Dendritic cell treated with granulocyte-macrophage colony-stimulating factor and Interleukin-4, amounts not matched to agents 40 ng/mL and 50 ng/mL, for 4 days (primary cell): ENCODE results near the gene DOCK1.

ENCODE experiments used
- H3K27ac Mint-ChIP-seq: one replicate; pipeline ENCODE4 v1.8.0; 2022; ENCODE audit warnings: mild to moderate bottlenecking, mixed read lengths
- H3K27me3 Mint-ChIP-seq: one replicate; pipeline ENCODE4 v1.8.0; 2022; ENCODE audit warnings: mild to moderate bottlenecking, mixed read lengths
- H3K36me3 Mint-ChIP-seq: one replicate; pipeline ENCODE4 v1.8.0; 2022; ENCODE audit warnings: low read depth, mixed read lengths
- H3K4me1 Mint-ChIP-seq: one replicate; pipeline ENCODE4 v1.8.0; 2022; ENCODE audit warnings: low read depth, mixed read lengths
- H3K4me3 Mint-ChIP-seq: one replicate; pipeline ENCODE4 v1.8.0; 2022; ENCODE audit warnings: mild to moderate bottlenecking, moderate library complexity, mixed read lengths
- H3K9me3 Mint-ChIP-seq: one replicate; pipeline ENCODE4 v1.8.0; 2022; ENCODE audit warnings: mixed read lengths
- intact Hi-C: fragments of 100-400 bp; cut with micrococcal nuclease; formaldehyde crosslinking; loops from one replicate; pipeline ENCODE4 v1.15.0; 2022

Gene DOCK1

GRCh38 chr10:127496035-127496434, 590.8 kb downstream of the DOCK1 start:
- intact Hi-C loops, result no loop called here
- no peaks in the 10 kb centered on the region for H3K36me3 Mint-ChIP-seq
- no peaks in the 10 kb centered on the region for H3K4me1 Mint-ChIP-seq
- no peak overlapping the region for H3K4me3 Mint-ChIP-seq
- no peak overlapping the region for H3K27ac Mint-ChIP-seq
- no peaks in the 10 kb centered on the region for H3K27me3 Mint-ChIP-seq
- no peaks in the 10 kb centered on the region for H3K9me3 Mint-ChIP-seq

- H3K4me1 Mint-ChIP-seq, result no peaks in the 10 kb centered on the region
- no peaks in the 10 kb centered on the region for H3K27me3 Mint-ChIP-seq
- no peaks in the 10 kb centered on the region for H3K36me3 Mint-ChIP-seq
- H3K27ac Mint-ChIP-seq, result no peak overlapping the region
- H3K9me3 Mint-ChIP-seq, result no peaks in the 10 kb centered on the region
- no peak overlapping the region for H3K4me3 Mint-ChIP-seq
- intact Hi-C loops, result no loop called here
Measured at GRCh38 chr10:127497685-127498084, 592.5 kb downstream of the DOCK1 start.

- no peak overlapping the region for H3K27ac Mint-ChIP-seq
- H3K9me3 Mint-ChIP-seq, result no peaks in the 10 kb centered on the region
- no peak overlapping the region for H3K4me3 Mint-ChIP-seq
- intact Hi-C loops, result no loop called here
- H3K36me3 Mint-ChIP-seq, result no peaks in the 10 kb centered on the region
- no peaks in the 10 kb centered on the region for H3K4me1 Mint-ChIP-seq
- H3K27me3 Mint-ChIP-seq, result no peaks in the 10 kb centered on the region
Measured at GRCh38 chr10:127498087-127498486, 592.9 kb downstream of the DOCK1 start.

- Mint-ChIP-seq H3K27ac (no peak overlapping the region), H3K9me3 (no peaks in the 10 kb centered on the region), H3K27me3 (no peaks in the 10 kb centered on the region), H3K4me1 (no peaks in the 10 kb centered on the region), H3K36me3 (no peaks in the 10 kb centered on the region), H3K4me3 (no peak overlapping the region)
- intact Hi-C loops, result no loop called here
Measured at GRCh38 chr10:127500127-127500526, 594.9 kb downstream of the DOCK1 start.
